MCF 10A (cell line): Measurements from ENCODE around the gene CYFIP2. TPM values are rescaled to one million over a fixed set of nuclear protein-coding genes. Genes with fewer than 3 reads are reported as not detected.

Experiments used
- BruUV-seq: library from RNA; stranded (reverse); fragments of 400-500 nt; replicated peaks from 2 replicates; lab custom pipeline; 2021; lab: Mats Ljungman, UMichigan
- CTCF ChIA-PET: fragments of 300-600 bp; sonication (Branson Sonifier 250); formaldehyde crosslinking; extraction: SDS; loops from one replicate; lab custom pipeline; 2021; ENCODE audit warnings: antibody characterized with exemption, inconsistent platforms; lab: Yijun Ruan, JAX
- POLR2A ChIA-PET: fragments of 300-600, 350-650 bp; sonication (Branson Sonifier 250); formaldehyde crosslinking; extraction: SDS; loops from one replicate; lab custom pipeline; 2020; ENCODE audit warnings: antibody characterized with exemption, inconsistent platforms; lab: Yijun Ruan, JAX
- DNase-seq: peaks from one replicate; pipeline ENCODE4 v3.0.0-alpha.2; 2018; ENCODE audit not compliant: unreplicated experiment
- H3K27ac Mint-ChIP-seq: one replicate; pipeline ENCODE4 v1.8.0; 2022; ENCODE audit warnings: mild to moderate bottlenecking, low read depth, mixed read lengths; ENCODE audit not compliant: unreplicated experiment
- H3K27me3 Mint-ChIP-seq: one replicate; pipeline ENCODE4 v1.8.0; 2022; ENCODE audit warnings: mixed read lengths; ENCODE audit not compliant: insufficient read depth, unreplicated experiment
- H3K36me3 Mint-ChIP-seq: one replicate; pipeline ENCODE4 v1.8.0; 2022; ENCODE audit warnings: mild to moderate bottlenecking, moderate library complexity, mixed read lengths; ENCODE audit not compliant: insufficient read depth, unreplicated experiment
- H3K4me1 Mint-ChIP-seq: one replicate; pipeline ENCODE4 v1.8.0; 2022; ENCODE audit warnings: mixed read lengths; ENCODE audit not compliant: insufficient read depth, unreplicated experiment
- H3K4me3 Mint-ChIP-seq: one replicate; pipeline ENCODE4 v1.8.0; 2022; ENCODE audit warnings: mild to moderate bottlenecking, moderate library complexity, mixed read lengths; ENCODE audit not compliant: unreplicated experiment
- H3K9me3 Mint-ChIP-seq: one replicate; pipeline ENCODE4 v1.8.0; 2022; ENCODE audit warnings: mixed read lengths; ENCODE audit not compliant: unreplicated experiment
- CTCF ChIP-seq: fragments of 200-600 bp; IDR thresholded peaks from one replicate; pipeline ENCODE4 v1.8.0; 2022; ENCODE audit warnings: antibody characterized with exemption, mild to moderate bottlenecking; ENCODE audit not compliant: unreplicated experiment
- intact Hi-C: fragments of 100-400 bp; cut with micrococcal nuclease; formaldehyde crosslinking; loops from 2 replicates; pipeline ENCODE4 v1.14.1; 2022
- total RNA-seq: library from RNA; stranded (reverse); gene quantifications from 2 replicates; pipeline ENCODE4 v1.2.3, GENCODE V29; 2022

Gene CYFIP2
- total RNA-seq, 1 experiment from 2014 or later: 50.8 TPM

DNA sequence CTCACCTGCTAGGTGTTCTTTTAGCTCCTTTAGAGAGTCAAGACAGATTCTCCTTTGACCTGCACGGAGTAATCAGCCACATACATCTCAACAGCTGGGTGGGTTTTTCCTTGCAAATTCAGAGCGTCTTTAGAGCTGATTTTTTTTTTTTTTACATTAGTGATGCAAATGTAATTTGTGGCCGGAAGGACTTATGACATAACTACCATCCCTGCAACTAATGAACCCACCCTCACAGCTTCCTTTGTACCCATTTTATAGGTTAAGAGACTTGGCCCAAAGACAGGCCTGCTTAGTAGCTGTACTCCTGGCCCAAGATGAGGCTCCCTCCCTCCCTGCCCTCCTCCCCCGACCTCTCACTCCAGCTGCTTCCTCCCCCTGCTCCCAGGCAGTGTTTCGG lies 124.2 kb downstream of the CYFIP2 start:
- Mint-ChIP-seq H3K27ac (peak overlapping the region; percentile 76), H3K27me3 (no peaks in the 10 kb centered on the region), H3K36me3 (peaks cover 8% of the 10 kb centered on the region), H3K4me3 (no peak overlapping the region), H3K4me1 (peaks cover 25% of the 10 kb centered on the region), H3K9me3 (no peaks in the 10 kb centered on the region)
- ChIA-PET POLR2A (interaction anchor here (0.6 to 2.2 kb wide), 8 partner anchors 11 to 414 kb away, joined by 3 to 8 read pairs (median 3); partner anchors contain the start of gene MED7), CTCF (interaction anchor here (0.6 to 3.1 kb wide), 23 partner anchors 10 to 353 kb away, joined by 3 to 21 read pairs (median 5); a partner anchor contains a TSS)
- no TSS peak for BruUV-seq
- intact Hi-C loops: loop anchor here (5.0 kb wide), 1 partner anchor 72 kb away; the partner anchor contains the start of gene NIPAL4
- peak; percentile 7 for DNase-seq
- no peak for TF ChIP-seq CTCF

DNA sequence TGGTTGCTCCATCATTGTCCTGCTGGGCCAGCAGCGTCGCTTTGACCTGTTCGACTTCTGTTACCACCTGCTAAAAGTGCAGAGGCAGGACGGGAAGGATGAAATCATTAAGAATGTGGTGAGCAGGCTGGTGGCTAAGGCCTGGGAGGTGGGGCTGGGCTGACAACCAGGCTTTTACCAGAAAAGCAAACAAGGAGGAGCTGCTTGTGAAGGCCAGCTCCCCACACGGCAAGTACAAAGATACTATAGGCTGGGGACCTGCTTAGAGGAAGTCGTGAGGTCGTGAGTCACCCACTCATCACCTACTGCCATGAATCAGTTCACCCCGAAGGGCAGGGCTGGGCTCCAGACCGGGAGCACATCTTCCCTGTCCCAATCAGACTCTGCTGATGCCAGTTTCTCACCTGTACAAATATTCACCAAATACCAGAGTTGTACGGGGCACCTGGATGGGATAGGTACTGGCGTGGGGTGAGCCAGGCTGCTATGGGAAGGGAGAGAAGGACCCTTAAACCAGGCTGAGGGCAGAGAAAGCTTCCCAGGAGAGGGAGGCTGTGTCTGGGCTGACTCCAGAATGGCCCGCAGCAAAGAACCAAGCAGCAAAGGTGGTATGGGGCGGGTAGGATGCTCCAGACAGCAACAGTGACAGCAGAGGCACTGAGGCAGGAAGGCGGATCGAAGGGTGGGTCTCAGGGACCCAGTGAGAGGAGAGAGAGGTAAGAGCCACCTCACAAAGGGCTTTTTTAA lies 124.8 kb downstream of the CYFIP2 start:
- POLR2A ChIA-PET: interaction anchor here (0.6 to 2.2 kb wide), 8 partner anchors 10 to 415 kb away, joined by 3 to 8 read pairs (median 3); partner anchors contain the start of gene MED7
- BruUV-seq: no TSS peak
- intact Hi-C loops: loop anchor here (5.0 kb wide), 1 partner anchor 72 kb away; the partner anchor contains the start of gene NIPAL4
- Mint-ChIP-seq H3K36me3 (peaks cover 8% of the 10 kb centered on the region), H3K4me1 (peaks cover 23% of the 10 kb centered on the region), H3K4me3 (no peak overlapping the region), H3K27me3 (no peaks in the 10 kb centered on the region), H3K9me3 (no peaks in the 10 kb centered on the region), H3K27ac (peak overlapping the region; percentile 76)
- TF ChIP-seq CTCF: no peak
- peak; percentile 98 for DNase-seq
- CTCF ChIA-PET: interaction anchor here (0.7 to 3.1 kb wide), 13 partner anchors 10 to 352 kb away, joined by 3 to 21 read pairs (median 5); no protein-coding TSS in a partner anchor

DNA sequence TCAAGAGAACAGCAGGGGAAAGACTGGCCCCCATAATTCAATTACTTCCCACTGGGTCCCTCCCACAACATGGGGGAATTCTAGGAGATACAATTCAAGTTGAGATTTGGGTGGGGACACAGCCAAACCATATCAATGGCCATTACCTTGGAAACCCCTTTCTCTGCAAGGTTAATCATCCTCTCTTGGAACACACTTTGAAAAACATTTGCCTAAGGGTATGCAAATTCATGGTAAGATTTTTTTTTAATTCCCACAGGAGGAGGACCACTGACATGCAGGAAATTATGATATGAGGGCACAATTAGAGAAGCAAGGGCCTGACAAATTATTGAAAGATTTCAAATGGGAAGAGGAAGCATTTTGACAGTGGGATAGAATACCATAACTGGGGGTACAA lies 132.4 kb downstream of the CYFIP2 start:
- POLR2A ChIA-PET: no interaction called here

More for the DNA sequence above, 132.4 kb downstream of the CYFIP2 start:
- H3K4me3 Mint-ChIP-seq: no peak overlapping the region
- CTCF ChIA-PET: no interaction called here
- no peak for TF ChIP-seq CTCF
- H3K4me1 Mint-ChIP-seq: no peaks in the 10 kb centered on the region
- no peaks in the 10 kb centered on the region for H3K9me3 Mint-ChIP-seq
- H3K36me3 Mint-ChIP-seq: no peaks in the 10 kb centered on the region
- no peak for DNase-seq
- H3K27ac Mint-ChIP-seq: no peak overlapping the region
- no TSS peak for BruUV-seq
- no peaks in the 10 kb centered on the region for H3K27me3 Mint-ChIP-seq
- intact Hi-C loops: no loop called here
